GM21723 (cell line): ENCODE measurements around the gene PTGER2.

ENCODE experiments used
- ATAC-seq: cut with Tn5 transposase; IDR thresholded peaks from one replicate; pipeline ENCODE4 v1.9.1; 2021; ENCODE audit warnings: mild to moderate bottlenecking, moderate library complexity; ENCODE audit not compliant: unreplicated experiment

The PTGER2 gene

DNA sequence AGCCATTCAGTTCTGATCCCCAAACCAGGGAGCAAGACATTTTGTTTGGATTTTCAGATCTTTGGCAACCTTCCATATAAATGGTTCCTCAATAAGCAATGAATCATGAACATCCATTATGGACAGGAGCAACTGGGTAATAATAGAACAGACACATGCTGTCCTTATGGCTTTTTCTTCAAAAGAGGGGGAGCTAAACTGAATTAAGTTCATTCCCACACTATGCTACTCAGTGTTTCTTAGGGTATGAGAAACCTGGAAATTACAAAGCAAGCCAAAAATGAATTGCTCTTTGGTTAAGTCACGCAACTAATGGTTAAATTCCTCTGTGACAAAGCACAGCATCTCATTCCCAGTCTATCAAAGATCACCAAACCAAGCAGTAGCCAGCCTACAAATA, 51.0 kb downstream of the PTGER2 start:
- no peak for ATAC-seq

DNA sequence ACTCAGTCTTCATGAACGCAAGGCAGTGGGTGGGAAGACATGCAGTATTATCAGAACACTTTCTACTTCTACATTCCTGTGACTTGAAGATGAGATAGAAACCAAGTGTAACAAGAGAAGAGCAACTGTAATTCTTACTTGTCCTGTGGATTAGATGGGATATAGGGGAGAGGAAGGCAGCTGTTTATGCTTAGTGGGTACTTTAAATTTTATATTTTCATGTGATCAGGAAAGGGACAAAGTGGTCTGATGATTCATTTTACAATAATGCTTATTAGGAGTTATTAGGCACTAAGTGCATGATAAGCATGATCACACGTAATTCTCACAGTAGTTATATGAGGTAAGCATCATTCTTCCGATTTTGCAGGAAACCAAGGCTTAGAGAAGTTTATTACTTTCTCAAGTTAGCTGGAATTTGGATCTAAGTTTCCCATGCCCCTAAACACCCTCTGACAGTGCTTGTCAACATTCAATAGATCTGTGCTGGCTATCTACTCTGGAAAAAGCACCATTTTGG, 52.7 kb downstream of the PTGER2 start:
- no peak for ATAC-seq

DNA sequence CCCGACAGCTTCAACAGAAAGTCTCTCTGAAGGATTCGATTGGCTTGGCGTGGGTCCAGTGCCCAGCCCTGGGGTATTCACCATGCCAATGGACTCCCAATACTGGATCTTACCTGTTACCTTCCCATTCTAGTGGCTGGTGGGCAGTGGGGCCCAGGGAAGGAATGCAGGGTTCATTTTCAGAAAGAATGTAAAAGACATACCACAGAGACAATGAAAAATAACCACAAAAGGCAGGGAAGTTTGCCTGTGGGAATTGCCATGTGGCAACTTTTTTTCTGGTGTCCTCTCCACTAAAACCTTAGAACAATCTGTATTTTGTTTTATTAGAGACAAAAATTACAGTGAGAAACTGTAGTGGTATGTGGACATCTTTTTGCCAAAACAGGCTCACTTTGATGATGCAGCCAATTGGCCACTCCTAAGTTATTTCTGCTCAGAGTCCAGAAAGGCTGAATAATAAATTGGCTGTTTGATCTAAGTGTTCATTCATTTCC, 55.2 kb downstream of the PTGER2 start:
- ATAC-seq: no peak

DNA sequence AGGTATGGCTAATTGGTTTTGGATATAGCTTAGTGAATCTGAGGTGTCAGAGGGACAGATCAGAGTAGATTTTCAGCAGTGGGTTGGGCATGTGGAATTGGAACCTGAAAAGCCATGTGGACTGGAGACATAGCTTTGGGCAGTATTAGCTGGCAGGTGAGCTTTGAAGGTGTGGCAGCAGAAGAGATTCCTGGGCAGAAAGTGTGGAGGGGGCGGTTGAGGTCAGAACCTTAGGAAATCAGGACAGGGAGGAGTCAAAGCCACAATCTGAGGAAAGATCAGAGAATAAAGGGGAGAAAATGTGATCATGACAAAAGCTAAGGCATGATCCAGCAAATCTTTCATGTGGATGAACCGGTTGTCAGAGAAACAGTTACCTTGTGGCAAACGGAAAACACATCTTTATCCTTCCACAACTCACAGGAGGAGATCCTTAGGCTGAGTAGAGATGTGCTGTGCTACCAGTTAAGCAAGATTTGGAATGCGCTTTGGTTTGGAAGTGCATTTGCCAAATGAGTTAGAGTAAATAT, 56.4 kb downstream of the PTGER2 start:
- no peak for ATAC-seq

DNA sequence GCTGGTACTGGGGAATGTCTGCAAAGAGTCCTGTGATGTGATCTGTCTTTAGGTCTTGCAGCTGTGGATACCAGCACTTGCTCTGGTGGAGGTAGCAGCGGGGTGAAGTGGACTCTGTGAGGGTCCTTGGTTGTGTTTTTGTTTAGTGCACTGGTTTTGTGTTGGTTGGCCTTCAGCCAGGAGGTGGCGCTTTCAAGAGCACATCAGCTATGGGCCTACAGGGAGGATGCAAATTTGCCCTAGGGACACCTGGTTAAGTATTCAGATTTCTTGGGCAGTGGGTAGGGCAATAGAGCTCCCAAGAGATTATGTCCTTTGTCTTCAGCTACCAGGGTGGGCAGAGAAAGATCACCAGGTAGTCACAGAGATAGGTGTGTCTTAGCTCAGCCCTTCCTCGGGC, 63.8 kb downstream of the PTGER2 start:
- no peak for ATAC-seq
